Activated CD8-positive, alpha-beta memory T cell treated with anti-CD3 and anti-CD28 coated beads, Interleukin-2, amount 50 U/mL, for 4 hours (primary cell): ENCODE results near the gene DAB1.
"Not testable (repeated sequence)": the region's sequence is repeated elsewhere in the genome, so short reads cannot be mapped to it uniquely, and the experiment has no call there.

ENCODE experiments used
- DNase-seq: peaks from one replicate; pipeline ENCODE4 v3.0.0-alpha.2; 2020

The DAB1 gene

DNA sequence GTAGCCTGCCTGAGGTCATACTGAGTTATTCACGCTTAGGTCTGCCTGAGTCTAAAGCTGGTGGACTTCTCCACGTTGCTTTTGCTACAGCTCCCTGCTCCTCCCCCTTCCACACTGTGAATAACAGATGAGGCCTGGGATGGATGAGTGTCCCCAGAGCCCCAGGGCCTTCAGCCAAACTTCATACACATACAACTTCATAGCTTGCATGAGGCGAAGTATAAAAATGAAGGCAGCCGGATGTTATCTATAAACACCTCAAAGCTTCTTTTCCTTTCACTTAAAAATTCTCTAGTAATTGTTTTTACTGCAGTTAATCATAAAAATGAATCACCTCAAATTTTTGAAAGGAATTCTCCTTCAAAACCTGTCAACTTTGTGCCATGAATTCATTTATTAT is 70.2 kb downstream of the DAB1 start:
- no peak for DNase-seq

DNA sequence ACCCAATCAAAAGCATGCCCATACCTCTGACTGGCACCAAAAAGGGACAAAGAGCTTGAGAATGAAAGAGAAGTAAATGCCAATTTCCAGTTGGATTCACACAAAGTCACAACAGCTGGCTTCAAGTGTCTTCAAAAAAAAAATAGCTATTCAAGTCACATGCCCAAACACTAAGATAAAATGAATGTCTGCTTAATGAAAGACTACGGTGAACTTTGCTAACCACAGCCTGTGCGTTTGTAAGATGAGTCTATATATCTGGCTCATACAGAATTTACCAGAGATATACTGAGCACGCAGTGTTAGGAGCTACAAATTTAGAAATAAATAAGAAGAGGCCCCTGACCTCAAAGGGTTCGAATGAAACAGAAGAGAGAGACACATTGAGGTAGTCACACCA is 73.2 kb downstream of the DAB1 start:
- DNase-seq: no peak

DNA sequence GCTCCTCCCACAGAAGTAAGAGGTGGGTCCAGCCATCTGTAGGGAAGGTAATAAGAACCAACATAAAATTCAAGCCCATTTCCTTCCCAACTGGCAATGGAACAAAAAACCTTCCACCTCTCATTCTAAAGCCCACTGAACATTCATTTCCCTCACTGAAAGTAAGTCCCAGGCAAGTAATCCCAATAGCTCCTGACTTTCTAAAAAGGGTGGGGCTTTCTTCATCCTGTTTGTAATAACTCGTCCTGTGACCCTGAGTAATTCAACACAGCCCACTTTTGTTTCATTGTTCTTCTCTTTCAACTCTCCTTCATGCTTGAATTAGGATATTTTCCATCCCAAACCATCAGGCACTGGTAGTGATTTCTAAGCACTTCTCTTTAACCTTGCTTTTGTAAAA is 74.9 kb downstream of the DAB1 start:
- DNase-seq: no peak

DNA sequence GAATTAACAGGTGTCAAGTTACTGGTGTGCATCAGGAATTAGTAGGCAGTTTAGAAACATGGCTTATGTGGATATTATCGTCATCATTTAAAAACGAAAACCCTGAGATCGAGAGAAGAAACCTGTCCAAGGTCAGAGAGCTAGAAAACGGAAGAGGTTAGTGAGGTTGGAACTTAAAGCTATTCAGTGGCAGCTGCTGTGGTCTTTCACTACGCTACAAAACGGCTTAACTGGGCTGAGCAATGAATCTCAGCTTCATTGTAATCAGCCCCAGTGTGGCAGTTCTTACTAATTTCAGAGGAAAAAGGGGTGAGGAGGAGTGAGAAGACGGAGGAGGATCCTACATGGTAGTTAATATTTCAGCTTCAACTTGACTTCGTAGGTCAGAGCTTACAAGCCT is 77.9 kb downstream of the DAB1 start:
- no peak for DNase-seq

DNA sequence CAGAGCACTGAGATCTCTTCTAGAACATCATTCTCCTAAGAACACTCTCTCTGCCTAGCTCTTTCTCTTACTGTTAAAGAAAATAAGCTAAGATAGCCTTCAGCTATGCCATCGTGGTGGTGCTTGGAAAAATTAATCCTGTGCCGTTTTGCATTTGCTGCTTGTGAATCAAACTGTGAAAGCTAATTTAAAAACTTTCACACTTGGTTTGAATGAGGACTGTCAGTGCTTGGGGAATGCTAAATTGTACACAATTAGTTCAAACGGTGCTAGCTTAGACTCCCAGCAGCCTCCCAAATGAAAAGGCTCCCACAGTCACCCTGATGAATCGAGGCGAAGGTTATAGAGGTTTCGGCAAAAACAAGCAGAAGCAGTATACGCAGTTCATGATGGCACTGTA is 79.6 kb downstream of the DAB1 start:
- no peak for DNase-seq

DNA sequence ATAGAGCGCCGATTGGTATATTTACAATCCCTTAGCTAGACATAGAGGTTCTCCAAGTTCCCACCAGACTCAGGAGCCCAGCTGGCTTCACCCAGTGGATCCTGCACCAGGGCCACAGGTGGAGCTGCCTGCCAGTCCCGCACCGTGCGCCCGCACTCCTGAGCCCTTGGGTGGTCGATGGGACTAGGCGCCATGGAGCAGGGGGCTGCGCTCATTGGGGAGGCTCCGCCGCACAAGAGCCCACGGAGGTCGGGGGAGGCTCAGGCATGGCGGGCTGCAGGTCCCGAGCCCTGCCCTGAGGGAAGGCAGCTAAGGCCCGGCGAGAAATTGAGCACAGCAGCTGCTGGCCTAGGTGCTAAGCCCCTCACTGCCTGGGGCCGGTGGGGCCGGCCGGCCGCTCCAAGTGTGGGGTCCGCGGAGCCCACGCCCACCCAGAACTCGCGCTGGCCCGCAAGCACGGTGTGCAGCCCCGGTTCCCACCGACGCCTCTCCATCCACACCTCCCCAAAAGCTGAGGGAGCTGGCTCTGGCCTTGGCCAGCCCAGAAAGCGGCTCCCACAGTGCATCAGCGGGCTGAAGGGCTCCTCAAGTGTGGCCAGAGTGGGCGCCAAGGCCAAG is 80.5 kb downstream of the DAB1 start:
- DNase-seq: not testable (repeated sequence)

DNA sequence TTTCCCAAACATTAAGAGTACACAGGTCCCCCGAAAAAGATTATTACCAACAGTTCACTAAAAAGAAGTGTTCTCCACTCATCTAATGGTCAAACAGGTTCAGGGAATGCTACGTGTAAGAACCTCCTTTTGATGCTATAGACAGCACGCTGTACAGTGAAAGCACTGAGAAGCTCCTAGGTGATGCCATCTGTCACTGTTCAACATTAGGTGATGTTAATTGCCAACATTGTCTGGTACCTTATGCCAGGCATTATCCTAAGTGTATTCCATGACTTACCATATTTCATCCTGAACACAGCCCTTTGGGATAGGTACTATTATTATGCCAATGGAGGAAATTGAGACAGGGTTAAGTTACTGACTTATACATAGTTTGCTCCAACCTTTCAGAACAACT is 82.1 kb downstream of the DAB1 start:
- DNase-seq: no peak

DNA sequence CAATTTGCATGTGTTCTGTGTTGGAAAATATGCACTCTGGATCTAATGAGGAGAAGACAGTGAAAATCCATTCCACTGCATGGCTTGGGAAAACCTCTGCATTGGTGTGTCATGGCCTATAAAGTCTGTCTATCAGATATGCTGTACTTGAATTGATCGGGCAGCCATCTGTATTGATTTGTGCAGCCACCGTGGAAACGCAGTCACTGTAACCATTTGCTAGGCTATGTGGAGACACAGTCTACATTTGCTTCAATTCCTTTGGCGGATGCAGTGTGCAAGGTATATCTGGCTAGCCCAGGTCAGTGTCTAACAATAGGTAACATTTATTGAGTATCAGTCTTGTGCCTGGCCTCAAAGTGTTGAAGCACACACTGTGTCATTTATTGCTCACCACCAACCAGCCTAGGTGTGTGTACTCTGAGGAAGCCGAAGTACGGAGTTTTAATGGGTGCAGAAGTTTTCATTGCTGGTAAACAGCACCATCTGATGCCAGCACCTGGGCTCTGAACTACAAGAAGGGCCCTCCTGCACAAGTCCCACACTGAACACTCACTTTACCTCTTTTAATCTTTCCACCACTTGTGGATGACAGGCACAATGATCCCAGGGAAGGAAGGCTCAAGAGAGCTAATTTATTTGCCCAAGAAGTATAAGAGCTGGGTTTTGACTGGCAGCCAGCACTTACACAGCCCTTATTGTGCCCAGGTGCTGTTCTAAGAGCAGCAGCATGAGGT is 83.4 kb downstream of the DAB1 start:
- DNase-seq: no peak

DNA sequence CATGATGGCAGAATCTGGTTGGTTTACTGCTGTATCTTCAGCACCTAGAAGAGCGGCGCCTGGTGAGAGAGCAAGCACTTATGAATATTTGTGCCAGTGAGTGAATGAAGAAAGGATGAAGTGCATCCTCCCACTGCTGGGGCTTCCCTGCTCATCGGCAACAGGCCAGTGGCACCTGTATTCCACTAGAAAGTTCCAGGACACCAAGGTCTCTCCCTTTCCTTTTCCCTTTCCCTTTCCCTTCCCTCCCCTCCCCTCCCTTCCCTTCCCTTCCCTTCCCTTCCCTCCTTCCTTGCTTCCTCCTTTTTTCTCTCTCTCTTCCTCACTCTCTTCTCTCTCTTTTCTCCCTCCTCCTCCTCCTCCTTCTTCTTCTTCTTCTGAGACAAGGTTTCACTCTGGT is 86.2 kb downstream of the DAB1 start:
- no peak for DNase-seq

DNA sequence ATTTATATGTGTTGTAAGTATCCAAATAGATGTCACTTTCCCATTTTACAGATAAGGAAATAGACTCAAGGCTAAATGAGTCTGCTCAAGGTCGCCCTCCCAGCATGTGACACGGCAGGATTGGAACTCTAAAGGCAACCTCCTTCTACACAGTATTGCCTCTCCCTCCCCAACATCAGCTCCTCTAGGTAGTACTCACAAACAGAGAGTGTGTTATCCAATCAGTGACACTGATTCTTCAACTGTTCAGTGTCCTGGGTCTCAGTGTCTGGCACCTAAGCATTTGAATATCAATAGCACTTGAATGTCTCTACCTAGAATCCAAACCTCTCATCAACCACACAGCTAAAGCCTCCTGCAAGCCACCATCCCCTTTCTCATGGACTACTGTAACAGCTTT is 87.1 kb downstream of the DAB1 start:
- no peak for DNase-seq

DNA sequence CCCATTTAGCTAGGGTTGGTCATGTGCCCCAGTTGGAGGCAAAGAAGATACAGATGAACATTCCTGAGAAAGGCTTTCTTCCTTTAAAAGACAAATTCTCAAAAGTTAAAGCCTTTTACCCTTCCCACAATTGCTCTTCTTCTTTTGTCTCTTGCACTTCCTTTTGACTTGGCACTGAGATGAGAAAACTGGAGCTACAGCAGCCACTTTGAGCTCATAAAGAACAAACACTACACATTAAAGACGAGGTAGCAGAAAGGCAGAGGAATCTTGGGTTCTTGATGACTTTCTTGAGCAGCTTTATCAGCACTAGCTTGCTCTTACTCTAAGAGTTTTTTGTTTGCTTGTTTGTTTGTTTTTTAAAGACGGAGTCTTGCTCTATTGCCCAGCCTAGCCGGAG is 92.2 kb downstream of the DAB1 start:
- no peak for DNase-seq

DNA sequence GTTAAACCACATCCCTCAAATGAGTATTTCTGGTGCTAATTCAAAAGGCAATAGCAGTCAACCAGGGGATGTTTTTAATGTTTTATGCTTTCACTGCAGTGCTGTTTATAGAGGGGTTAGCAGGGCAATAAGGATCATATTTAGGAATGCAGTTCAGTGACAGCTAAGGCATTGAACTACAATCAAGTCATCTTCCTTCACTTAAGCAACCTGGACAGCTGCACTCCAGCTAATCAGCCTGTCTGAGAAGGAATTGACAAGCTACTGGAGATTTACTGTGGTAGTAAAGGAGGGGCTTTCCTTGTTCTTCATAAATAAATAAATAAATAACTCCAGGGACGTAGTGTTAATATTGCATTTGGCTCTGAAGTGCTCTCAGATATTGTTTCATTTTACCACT is 93.9 kb downstream of the DAB1 start:
- no peak for DNase-seq

DNA sequence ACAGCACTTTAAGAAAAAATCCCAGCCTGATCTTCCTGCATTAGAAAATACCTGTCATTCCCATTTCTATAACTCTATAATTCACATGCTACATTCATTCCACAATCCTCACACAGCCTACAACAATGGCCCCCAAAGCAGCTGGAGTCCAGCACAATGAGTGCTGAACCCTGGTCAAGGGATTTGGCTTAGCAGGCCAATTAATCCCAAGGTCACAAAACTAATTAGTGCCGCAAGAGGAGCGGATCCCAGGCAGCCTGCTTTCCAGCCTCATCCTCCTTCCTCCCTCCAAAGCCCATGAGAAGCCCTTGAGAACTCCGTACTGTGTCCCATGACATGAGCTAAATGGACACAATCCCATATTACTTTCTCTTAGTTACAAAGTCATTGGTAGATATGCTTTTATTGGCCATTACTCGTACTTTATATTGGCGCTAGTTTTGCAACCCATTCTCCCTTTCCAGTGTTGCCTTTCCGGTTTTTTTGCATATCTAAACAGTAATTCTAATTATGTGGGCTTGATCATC is 94.8 kb downstream of the DAB1 start:
- no peak for DNase-seq

DNA sequence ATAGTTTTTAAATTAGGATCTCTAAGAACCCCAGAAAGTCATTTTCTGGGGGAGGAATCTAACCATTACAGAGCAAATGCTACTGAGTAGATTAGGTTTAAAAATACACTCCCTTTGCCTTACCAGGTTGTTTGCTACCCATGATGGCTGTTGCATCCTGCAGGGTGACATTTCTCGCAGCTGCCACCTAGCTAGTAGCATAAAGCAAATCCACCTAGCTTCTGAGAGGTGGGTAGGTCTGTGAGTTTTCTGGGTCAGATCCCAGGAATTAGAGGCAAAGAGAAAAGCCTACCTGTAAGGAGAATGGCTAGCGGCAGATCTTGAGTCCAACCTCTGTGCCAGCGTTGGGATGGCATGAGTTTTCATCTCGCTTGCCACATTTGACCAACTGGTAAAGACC is 95.9 kb downstream of the DAB1 start:
- DNase-seq: no peak

DNA sequence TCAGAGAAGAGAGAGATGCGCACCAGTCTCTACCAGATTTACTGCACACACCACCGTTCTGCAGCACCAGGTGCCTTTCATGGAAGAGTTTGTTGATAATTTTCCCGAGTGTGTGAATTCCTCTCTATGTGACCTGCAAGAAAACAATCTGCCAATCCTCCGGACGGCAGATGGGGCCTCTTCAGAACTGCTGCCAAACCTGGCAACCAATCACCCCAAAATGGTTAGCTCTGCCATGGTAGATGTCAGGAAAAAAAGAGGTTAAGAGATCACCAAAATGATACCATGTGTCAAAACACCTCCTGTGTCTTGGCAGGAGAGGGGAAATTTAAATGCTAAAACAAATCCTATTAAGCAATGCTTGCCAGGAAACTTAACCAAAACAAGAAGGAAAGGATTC is 96.5 kb downstream of the DAB1 start:
- no peak for DNase-seq

DNA sequence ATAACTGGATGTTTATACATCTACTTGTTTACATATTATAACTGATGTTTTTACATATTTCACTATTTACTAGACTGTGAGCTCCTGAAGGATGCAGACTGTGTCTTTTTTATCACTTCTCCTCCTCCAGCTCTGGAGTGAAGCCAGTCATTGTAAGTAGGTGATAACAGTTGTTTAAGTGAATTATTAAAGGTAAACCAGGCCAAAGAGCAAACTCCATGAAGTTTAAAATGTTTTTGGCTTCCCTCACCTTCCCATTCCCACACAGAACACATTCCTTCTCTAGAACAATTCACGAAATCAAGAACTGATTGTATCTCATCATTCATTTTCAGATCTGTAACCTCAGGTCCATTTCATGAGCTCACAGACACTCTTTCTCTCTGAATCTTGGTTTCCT is 98.3 kb downstream of the DAB1 start:
- no peak for DNase-seq

DNA sequence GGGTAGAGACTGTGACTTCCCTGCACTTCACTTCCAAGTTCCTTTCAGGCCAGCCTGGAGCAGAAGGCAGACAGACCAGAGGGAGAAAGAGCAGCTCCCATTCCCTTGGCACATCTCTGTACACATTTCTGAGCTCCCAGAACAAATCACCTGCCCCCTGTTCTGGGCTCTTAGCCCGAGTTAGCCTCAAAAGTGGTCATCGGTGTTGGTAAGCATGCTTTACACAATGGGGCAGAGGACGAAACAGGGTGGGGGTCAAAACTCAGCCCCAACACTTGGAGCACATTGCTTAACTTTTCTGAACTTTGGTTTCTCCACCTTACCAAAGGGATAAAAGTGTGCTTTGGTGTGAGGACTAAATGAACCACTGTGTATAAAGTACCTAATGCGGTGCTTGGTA is 98.7 kb downstream of the DAB1 start:
- no peak for DNase-seq

DNA sequence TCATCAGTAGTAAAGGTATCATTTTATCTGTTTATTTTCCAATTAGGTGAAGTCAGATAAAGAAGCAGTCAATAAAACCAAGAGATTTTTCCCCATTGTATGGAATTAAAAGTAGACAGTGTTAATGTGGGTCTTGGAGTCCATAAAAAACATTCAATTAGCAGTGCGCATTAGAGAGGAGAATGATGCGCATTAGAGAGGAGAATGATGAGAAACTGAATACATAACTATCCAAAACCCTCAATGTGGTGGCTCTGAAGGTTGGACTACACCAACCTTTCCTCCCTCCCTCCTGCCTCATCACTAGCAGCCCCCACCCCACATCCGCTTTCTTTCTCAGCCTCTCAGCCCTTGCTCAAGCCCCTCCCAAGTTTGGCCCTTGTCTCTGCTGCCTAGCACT is 99.5 kb downstream of the DAB1 start:
- DNase-seq: no peak

DNA sequence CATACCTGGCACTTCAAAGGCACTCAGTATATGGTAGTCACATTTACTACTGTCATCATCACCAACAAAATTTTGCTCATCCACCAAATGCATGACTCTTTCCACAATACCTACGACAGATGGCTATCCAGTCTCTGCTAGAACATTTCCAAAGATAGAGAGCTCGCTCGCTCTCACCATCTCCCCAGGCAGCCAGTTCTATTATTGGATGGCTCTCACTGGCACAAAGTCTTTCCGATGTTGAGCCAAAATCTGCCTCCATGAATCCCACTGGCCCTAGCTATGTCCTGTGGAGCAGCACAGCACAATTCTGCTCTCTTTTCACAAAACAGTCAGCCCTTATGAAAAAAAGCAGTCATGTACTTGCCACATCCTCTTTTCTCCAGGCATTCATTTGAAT is 102.1 kb downstream of the DAB1 start:
- DNase-seq: no peak

DNA sequence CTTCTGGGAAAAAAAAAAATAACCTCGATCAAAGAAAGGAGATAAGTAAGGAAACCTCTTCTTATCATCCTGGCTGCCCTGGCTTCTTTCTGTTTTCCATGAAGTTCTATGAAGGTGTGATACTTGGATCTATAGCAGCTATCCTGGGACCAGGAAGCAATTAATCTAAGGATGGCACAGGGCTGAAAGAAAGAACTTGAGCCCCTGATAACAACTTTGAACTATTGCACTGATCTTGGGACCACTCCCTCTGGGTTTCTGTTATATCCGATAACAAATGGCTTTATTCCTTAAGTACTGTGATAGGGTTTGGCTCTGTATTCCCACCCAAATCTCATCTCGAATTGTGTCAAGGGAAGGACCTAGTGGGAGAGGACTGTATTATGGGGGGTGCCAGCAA is 104.1 kb downstream of the DAB1 start:
- no peak for DNase-seq

DNA sequence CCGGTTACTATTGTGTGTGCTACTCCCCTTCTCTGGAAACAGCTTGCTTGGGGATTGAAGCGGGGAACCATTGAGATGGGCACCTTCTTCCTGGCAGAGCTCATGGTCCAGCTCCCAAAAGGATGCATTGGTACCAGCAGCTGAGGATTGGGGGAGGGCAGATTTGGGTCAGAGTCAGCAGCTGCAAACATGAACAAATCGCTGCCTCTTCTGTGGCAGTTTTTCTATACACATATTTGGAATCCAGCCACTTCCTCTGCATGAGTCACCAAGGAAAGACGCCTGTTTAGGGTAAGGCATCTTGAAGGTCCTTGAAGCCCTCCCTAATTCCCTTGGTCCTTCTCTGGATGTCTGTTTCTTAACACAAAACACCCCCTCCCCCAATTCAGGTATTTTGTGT is 104.7 kb downstream of the DAB1 start:
- no peak for DNase-seq

DNA sequence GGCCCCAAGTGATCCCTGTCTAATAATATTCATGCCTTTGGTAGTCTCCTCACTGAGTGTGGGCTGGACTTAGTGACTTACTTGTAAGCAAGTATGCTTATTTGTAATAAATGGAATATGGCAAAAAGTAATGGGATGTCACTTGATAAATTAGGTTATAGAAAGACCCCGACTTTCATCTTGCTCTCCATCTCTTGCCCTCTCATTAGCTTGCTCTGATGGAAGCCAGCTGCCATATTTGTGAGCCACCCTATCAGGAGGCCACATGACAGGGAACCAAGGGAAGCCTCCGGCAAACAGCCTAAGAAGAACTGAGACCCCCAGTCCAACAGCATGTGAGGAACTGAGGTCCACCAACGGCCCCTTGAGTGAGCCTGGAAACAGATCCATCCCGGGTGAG is 107.0 kb downstream of the DAB1 start:
- no peak for DNase-seq

DNA sequence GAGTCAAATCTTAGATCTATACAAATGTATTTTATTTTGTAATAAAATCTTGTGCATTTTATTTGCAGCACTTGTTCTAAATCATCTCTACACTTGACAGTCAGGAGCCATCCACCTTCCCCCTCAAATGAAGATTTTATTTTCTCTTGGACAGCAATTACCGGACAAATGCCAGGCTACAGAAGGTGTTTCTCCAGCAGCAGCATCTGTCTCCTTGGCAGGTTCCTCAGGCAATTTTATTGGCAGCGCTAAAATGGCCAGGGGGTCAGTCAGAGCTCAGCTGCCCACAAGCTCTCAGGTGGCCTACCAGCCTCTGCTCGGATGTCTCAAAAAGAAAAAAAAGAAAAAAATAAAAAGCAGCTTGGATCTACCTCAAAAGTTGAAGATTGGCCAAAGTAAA is 107.6 kb downstream of the DAB1 start:
- DNase-seq: no peak

DNA sequence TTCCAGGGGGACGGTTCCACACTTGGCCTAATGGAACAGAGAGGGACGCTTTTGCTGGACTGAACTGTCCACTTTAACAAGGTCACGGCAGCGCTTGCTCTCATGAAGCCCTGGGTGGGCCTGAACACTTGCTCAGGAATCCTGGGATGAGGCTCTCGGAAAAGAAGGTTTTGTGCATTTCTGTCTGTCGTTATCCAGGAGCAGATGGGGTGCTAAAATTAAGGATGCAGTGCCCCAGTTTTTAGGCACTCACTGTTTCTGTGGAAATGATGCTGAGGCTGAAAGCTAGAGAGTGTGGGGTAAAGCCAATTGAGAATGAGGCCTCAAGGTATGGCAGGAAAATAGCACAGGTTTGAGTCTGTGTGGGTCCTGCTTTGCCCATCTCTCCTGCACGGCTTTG is 111.0 kb downstream of the DAB1 start:
- DNase-seq: no peak

DNA sequence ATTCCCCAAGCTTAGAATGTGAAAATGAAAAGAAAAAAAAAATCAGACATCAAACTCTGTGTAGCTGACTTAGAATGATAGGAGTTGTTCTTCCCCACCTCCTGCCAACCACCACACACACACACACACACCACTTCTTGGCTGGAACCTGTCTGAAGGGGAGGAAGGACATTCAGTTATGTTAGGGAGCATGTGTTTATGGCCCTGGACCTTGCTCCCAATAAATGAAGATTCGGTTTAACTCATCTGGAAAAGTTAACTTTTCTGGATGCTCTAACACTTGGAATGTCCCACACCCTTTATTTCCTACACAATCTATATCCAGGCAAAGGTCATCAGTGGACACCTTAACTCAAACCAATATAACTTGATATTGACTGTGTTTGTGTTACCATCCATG is 112.4 kb downstream of the DAB1 start:
- DNase-seq: no peak
